IPS DF 6.9 (cell line): ENCODE data around the gene INKA2.
A peak's percentile ranks its signal among the peaks of the same experiment; 100 is the strongest.

Experiments
- DNase-seq: peaks from one replicate; pipeline ENCODE4 v3.0.0-alpha.2; 2013; ENCODE audit warnings: low read depth, low spot score
- H3K27ac ChIP-seq: one replicate; pipeline ENCODE4 v1.5.1; 2013; ENCODE audit warnings: low read length, control low read depth
- H3K27me3 ChIP-seq: 2 replicates; pipeline ENCODE4 v1.6.1; 2013; ENCODE audit warnings: mild to moderate bottlenecking, low read length; ENCODE audit not compliant: control insufficient read depth, insufficient read depth
- H3K36me3 ChIP-seq: 2 replicates; pipeline ENCODE4 v1.6.1; 2013; ENCODE audit warnings: low read length; ENCODE audit not compliant: control insufficient read depth, insufficient read depth
- H3K4me1 ChIP-seq: 2 replicates; pipeline ENCODE4 v1.6.1; 2013; ENCODE audit warnings: low read length; ENCODE audit not compliant: control insufficient read depth, insufficient read depth
- H3K4me3 ChIP-seq: 2 replicates; pipeline ENCODE4 v1.5.1; 2013; ENCODE audit warnings: mild to moderate bottlenecking, low read length
- H3K9me3 ChIP-seq: 2 replicates; pipeline ENCODE4 v1.6.1; 2013; ENCODE audit warnings: low read length, inconsistent platforms; ENCODE audit not compliant: control insufficient read depth, insufficient read depth
- WGBS: extraction: QIAGEN DNeasy Blood & Tissue Kit; methylation state at CpG from one replicate; pipeline ENCODE4 v1.1.7; 2013; ENCODE audit warnings: mixed read lengths, missing lambda C conversion rate; ENCODE audit not compliant: insufficient read length, insufficient coverage; 5-methylcytosine and 5-hydroxymethylcytosine counted together

The INKA2 gene

DNA sequence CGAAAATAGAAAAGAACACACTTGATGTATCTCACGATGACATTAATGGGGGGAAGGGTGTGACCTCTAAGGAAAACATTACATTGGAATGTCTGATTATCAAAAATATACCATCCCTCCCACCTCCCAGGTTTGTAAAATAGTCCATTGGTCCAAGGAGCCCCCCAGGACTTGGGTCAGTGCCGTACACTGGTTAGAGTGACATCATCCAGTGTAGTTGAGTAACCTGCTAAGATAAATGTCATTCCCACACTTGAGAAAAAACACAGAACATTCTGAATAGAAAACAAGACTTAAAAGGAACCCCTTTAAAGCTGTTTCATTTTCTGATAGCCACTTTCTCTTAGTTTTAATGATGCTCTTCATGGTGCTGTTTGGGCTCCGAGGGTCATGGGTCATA lies 31.7 kb upstream of the INKA2 start:
- WGBS = no CpG with 5 or more reads among the region's 4 CpGs
- no peak for DNase-seq
- H3K27me3 ChIP-seq = no peaks in the 10 kb centered on the region
- H3K27ac ChIP-seq = no peak overlapping the region
- H3K4me3 ChIP-seq = no peak overlapping the region
- no peaks in the 10 kb centered on the region for H3K9me3 ChIP-seq
- peaks cover 9% of the 10 kb centered on the region for H3K36me3 ChIP-seq
- no peaks in the 10 kb centered on the region for H3K4me1 ChIP-seq

DNA sequence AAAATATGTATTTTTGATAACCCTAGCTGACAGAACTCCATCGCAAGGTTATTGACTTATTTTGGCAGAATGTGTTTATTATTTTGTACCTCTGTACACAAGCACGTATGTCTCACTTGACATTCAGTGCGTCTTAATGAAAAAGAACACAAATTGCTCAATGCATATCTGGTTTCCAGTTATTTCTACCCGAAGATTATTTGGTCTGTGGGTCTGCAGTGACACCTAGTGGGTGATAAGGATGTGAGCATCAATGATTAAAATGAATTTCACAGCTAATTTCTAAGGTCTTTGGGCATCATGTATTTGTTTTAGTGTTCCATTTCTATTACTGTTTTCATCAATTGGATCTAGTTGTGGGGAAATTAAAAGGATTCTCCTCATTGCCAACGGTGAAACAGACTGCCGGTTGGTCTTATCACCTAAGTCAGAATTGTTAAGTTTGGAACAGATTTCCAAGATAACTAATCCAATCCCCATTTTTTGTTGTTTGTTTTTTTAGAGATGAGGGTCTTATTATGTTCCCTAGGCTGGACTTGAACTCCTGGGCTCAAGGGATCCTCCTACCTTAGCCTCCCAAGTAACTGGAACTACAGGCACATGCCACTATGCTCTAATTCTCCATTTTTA lies 30.4 kb upstream of the INKA2 start:
- H3K27ac ChIP-seq = no peak overlapping the region
- H3K4me3 ChIP-seq = no peak overlapping the region
- no peaks in the 10 kb centered on the region for H3K4me1 ChIP-seq
- H3K27me3 ChIP-seq = no peaks in the 10 kb centered on the region
- WGBS = no CpG with 5 or more reads among the region's 6 CpGs
- peaks cover 10% of the 10 kb centered on the region for H3K36me3 ChIP-seq
- no peaks in the 10 kb centered on the region for H3K9me3 ChIP-seq
- no peak for DNase-seq

DNA sequence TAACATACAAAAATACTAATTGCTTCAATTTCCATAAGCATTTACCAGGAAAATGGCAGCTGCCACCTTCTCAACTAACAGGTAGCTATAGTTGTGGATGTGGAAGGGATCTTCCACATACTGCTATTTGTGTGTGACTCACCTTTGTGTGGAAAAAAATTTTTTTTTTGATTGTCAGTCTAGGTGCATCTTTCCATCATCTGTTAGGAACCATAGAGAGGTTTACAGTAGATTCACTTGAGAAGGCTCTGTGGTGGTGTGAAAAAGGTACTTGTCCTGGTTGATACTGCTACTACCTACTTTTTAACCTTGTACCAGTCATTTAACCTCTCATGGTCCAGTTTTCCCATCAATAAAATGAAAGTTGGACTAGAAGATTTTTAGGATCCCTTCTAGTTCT lies 29.4 kb upstream of the INKA2 start:
- Histone ChIP-seq H3K36me3 (peaks cover 10% of the 10 kb centered on the region), H3K27me3 (no peaks in the 10 kb centered on the region)
- no peak for DNase-seq

DNA sequence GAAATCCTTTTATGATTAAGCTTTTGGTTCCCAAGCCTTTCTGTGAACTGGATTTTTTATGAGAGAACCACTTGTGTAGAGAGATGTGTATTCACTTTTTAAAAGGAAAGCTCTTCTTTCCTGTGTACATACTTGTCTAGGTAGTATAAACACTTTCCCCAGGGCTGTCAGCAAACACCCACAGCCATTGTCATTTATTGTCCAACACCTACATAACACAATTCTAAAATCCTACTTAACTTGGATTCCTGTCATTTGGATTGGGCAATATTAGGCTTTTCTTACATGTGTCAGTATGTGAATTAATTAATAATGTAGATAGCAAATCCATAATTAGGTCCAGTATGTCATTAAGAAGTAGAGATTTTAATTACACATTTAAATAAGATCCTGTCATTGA lies 28.8 kb upstream of the INKA2 start:
- Histone ChIP-seq H3K27ac (no peak overlapping the region), H3K36me3 (peaks cover 12% of the 10 kb centered on the region), H3K27me3 (no peaks in the 10 kb centered on the region), H3K4me1 (no peaks in the 10 kb centered on the region), H3K9me3 (no peaks in the 10 kb centered on the region), H3K4me3 (no peak overlapping the region)
- no peak for DNase-seq

More for the DNA sequence above, 29.4 kb upstream of the INKA2 start:
- H3K9me3 ChIP-seq = no peaks in the 10 kb centered on the region
- H3K4me3 ChIP-seq = no peak overlapping the region
- no peaks in the 10 kb centered on the region for H3K4me1 ChIP-seq
- no peak overlapping the region for H3K27ac ChIP-seq

DNA sequence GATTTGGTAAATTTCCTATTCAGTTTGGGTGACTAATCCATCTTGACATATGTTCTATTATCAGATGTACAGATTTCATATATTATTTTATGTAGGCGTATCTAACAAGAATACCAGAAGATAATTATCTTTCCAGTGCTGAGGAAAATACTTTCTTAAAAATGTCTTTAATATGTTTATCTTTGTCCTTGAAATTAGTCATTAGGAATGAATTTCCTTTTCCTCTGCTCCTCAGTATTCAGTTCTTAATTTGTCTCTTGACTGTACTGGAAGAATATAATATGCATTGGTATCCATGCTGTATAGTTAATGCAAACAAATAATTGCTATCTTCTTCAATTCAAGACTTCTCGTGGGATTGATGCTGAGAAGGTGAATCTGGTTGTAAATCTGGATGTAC lies 23.1 kb upstream of the INKA2 start:
- no peak overlapping the region for H3K27ac ChIP-seq
- no peak for DNase-seq
- no peak overlapping the region for H3K4me3 ChIP-seq
- H3K9me3 ChIP-seq = no peaks in the 10 kb centered on the region
- no peaks in the 10 kb centered on the region for H3K27me3 ChIP-seq
- no peaks in the 10 kb centered on the region for H3K4me1 ChIP-seq
- no CpG with 5 or more reads among the region's 2 CpGs for WGBS
- H3K36me3 ChIP-seq = peaks cover 14% of the 10 kb centered on the region

DNA sequence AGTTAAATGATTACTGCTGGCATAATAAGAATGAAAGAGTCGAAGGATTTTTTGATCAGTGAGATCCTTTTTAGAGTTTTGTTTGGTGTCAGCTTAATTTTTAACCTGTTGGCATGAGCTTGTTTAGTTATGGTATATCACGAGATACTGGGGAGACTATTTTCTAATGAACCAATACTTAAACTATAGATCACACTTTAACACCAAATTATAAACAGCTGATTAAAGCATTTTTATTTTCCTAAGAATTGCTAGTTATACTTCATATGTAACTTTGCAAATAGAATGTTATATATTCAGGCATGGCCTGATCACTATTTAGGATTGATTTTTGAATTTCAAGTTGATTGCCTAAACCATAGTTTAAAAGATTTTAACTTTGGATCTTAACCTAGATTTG lies 22.5 kb upstream of the INKA2 start:
- H3K27me3 ChIP-seq = no peaks in the 10 kb centered on the region
- no peak overlapping the region for H3K27ac ChIP-seq
- WGBS = 100% methylated on average over 1 of the region's 2 CpGs
- no peaks in the 10 kb centered on the region for H3K9me3 ChIP-seq
- no peak for DNase-seq
- no peak overlapping the region for H3K4me3 ChIP-seq
- peaks cover 14% of the 10 kb centered on the region for H3K36me3 ChIP-seq
- 0 out of 2 replicates have a peak, but pooled peaks cover 1% of the 10 kb centered on the region for H3K4me1 ChIP-seq

DNA sequence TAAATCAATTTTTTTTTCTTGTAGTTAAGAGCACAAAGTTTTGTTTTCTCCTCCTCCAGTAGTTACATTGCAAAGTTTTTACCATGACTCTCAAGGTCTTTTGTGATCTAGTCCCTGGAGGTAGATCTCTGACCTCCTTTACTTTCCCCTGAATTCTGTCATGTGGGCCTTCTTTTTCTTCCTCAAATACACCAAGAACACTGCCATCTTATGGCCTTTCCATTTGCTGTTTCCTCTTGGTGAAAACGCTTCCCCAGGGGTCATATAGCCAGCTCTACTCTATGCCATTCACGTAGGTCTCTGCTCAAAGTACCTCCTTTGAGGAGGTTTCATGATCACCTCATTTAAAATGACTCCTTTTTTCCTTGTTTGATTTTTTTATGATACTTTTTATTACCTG lies 19.2 kb upstream of the INKA2 start:
- Histone ChIP-seq H3K9me3 (no peaks in the 10 kb centered on the region), H3K27me3 (no peaks in the 10 kb centered on the region), H3K4me3 (no peak overlapping the region), H3K4me1 (0 out of 2 replicates have a peak, but pooled peaks cover 1% of the 10 kb centered on the region), H3K27ac (no peak overlapping the region), H3K36me3 (peaks cover 4% of the 10 kb centered on the region; the same call in 1 of the 2 replicates)
- WGBS = no CpG with 5 or more reads among the region's 2 CpGs
- DNase-seq = no peak

DNA sequence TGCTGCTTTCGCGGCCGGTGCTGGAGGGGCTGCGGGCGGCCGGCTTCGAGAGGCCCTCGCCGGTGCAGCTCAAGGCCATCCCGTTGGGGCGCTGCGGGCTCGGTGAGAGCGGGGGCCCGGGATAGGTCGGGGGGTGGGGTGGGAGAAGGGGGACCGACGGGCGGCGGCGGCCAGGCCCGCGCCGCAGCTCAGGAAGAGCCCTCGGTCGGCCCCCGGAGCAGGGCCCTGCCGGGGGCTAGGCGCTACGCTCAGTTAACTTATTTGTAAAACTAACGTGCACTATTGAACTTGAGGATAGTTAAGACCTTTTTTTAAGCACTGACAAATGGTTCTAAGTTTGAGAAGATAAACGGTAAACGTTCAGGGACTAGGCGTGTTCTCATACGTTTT lies 16.9 kb upstream of the INKA2 start:
- no CpG with 5 or more reads among the region's 35 CpGs for whole genome bisulfite sequencing
- peak overlapping the region; percentile 96 for H3K4me3 ChIP-seq
- H3K27ac ChIP-seq = no peak overlapping the region
- H3K4me1 ChIP-seq = 0 out of 2 replicates have a peak, but pooled peaks cover 1% of the 10 kb centered on the region
- no peaks in the 10 kb centered on the region; the same call in 1 of the 2 replicates for H3K36me3 ChIP-seq
- H3K27me3 ChIP-seq = no peaks in the 10 kb centered on the region
- H3K9me3 ChIP-seq = no peaks in the 10 kb centered on the region
- no peak for DNase-seq

DNA sequence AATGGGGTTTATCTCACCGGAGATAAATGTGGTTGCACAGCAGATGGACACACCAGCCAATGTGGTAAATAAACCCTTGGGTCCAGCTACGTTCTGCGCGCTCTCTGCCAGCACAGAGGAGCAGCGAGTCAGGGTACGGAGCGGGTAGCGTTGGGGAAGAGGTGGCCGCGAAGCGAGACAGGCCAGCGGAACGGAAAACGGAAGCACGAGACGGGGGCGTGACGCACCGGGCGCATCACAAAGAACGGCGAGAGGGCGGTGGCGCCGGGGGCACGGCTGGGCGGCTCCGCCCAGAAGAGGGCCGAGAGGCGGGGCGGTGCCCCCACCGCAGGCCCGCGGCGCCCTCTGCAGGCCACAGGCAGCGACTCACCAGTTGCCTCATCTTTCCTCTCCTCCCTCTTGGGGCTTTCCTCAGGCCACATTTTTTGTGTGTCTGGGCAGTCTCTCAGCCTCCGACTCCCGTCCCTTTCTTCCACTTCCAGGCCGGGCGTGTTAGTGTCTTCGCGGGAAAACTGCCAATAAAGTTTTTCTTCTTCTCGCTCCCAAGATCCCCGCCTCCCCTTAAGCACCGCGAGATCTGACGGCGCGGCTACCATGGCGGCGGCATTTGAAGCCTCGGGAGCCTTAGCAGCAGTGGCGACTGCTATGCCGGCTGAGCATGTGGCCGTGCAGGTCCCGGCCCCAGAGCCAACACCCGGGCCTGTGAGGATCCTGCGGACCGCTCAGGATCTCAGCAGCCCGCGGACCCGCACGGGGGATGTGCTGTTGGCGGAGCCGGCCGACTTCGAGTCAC lies 16.3 kb upstream of the INKA2 start, which contains the start of gene DDX20:
DDX20 (plus strand) TSS at position 571 of the 793 bp plus-strand sequence; CDS start at position 595, 24 bp downstream.
- no peaks in the 10 kb centered on the region for H3K27me3 ChIP-seq
- no CpG with 5 or more reads among the region's 67 CpGs for WGBS

DNA sequence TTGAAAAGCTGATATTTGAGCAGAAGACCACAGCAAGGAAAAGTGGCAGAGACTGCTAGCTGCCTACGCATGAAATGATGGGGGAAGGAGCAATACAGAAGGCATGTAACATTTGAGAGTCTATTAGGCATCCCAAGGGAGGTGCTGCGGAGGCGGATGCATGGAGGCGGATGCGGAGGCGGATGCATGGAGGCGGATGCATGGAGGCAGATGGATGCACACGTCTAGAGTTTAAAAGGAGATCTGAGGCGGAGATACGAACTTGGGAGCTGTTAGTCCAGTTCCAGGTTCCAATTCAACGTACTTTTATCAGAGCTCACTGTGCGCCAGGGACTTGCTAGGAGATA lies 15.8 kb upstream of the INKA2 start:
- H3K9me3 ChIP-seq = no peaks in the 10 kb centered on the region
- H3K4me3 ChIP-seq = peak overlapping the region; percentile 96; the same call in 1 of the 2 replicates
- no peaks in the 10 kb centered on the region for H3K27me3 ChIP-seq
- no CpG with 5 or more reads among the region's 12 CpGs for WGBS
- no peaks in the 10 kb centered on the region; the same call in 1 of the 2 replicates for H3K36me3 ChIP-seq
- H3K4me1 ChIP-seq = 0 out of 2 replicates have a peak, but pooled peaks cover 1% of the 10 kb centered on the region
- no peak for DNase-seq
- no peak overlapping the region for H3K27ac ChIP-seq

More for the DNA sequence above, 16.3 kb upstream of the INKA2 start, which contains the start of gene DDX20:
- Histone ChIP-seq H3K9me3 (no peaks in the 10 kb centered on the region), H3K4me1 (0 out of 2 replicates have a peak, but pooled peaks cover 1% of the 10 kb centered on the region), H3K36me3 (no peaks in the 10 kb centered on the region; the same call in 1 of the 2 replicates), H3K27ac (no peak within 1 kb of the TSS), H3K4me3 (peak within 1 kb of the TSS; percentile 96)
- no peak for DNase-seq
